ENCODE measurements around the gene DCBLD1. TPM values are rescaled to one million over a fixed set of nuclear protein-coding genes. Genes with fewer than 3 reads are reported as not detected.
A peak's percentile ranks its signal among the peaks of the same experiment; 100 is the strongest.

The DCBLD1 gene
- total and polyA plus RNA-seq, 12 donors: 2.7 to 7.2 (median 4.2) TPM

- peak overlapping the region in 3 of 10 donors; percentile 48 to 67 (median 51) for H3K27ac ChIP-seq
- WGBS, 2 donors: 85 to 92% methylated on average over 4 of the region's 4 CpGs
- H3K27me3 ChIP-seq: no peaks in the 10 kb centered on the region
- ATAC-seq: no peak
- intact Hi-C loops (cut with DNase I): no loop called here
- no peaks in the 10 kb centered on the region for H3K9me3 ChIP-seq
- no peak for TF ChIP-seq CTCF (IDR thresholded peaks at IDR 0.05)
- no peak overlapping the region for H3K4me3 ChIP-seq
- H3K4me1 ChIP-seq: peaks cover 0 to 22% (median 4%) of the 10 kb centered on the region in 9 donors
- H3K36me3 ChIP-seq: peaks cover 0 to 45% (median 9%) of the 10 kb centered on the region in 9 donors
- no peak for DNase-seq
Measured at GRCh38 chr6:117536317-117536716, 53.8 kb downstream of the DCBLD1 start.

GRCh38 chr6:117538615-117539014, 56.1 kb downstream of the DCBLD1 start:
- Histone ChIP-seq H3K27me3 (no peaks in the 10 kb centered on the region), H3K36me3 (peaks cover 0 to 57% (median 9%) of the 10 kb centered on the region in 9 donors), H3K27ac (no peak overlapping the region), H3K9me3 (no peaks in the 10 kb centered on the region), H3K4me3 (no peak overlapping the region), H3K4me1 (peaks cover 0 to 22% (median 4%) of the 10 kb centered on the region in 9 donors)
- DNase-seq (no peak), ATAC-seq (no peak)
- no peak for TF ChIP-seq CTCF (IDR thresholded peaks at IDR 0.05)
- intact Hi-C loops (cut with DNase I): no loop called here
- 93 to 95% methylated on average over 9 of the region's 9 CpGs for WGBS, 2 donors

- H3K4me1 ChIP-seq: peaks cover 0 to 4% (median 0%) of the 10 kb centered on the region in 9 donors
- H3K4me3 ChIP-seq: no peak overlapping the region
- TF ChIP-seq CTCF (IDR thresholded peaks at IDR 0.05): no peak
- DNase-seq (no peak), ATAC-seq (no peak)
- intact Hi-C loops (cut with DNase I): loop anchor here in 2 of 10 donors (10.0 kb wide), 1 partner anchor 56 kb away; the partner anchor contains the start of gene DCBLD1 (in 2 of the 2)
- WGBS, 2 donors: 95 to 99% methylated on average over 8 of the region's 8 CpGs
- no peak overlapping the region for H3K27ac ChIP-seq
- no peaks in the 10 kb centered on the region for H3K27me3 ChIP-seq
- no peaks in the 10 kb centered on the region for H3K9me3 ChIP-seq
- H3K36me3 ChIP-seq: peaks cover 0 to 78% (median 12%) of the 10 kb centered on the region in 9 donors
Measured at GRCh38 chr6:117540670-117541069, 58.2 kb downstream of the DCBLD1 start.

- Histone ChIP-seq H3K9me3 (no peaks in the 10 kb centered on the region), H3K36me3 (peaks cover 0 to 89% (median 12%) of the 10 kb centered on the region in 9 donors), H3K4me3 (no peak overlapping the region), H3K27ac (no peak overlapping the region), H3K27me3 (no peaks in the 10 kb centered on the region), H3K4me1 (peaks cover 0 to 3% (median 0%) of the 10 kb centered on the region in 9 donors)
- ATAC-seq (no peak), DNase-seq (no peak)
- WGBS, 2 donors: 74 to 80% methylated on average over 3 of the region's 3 CpGs
- intact Hi-C loops (cut with DNase I): loop anchor here in 2 of 10 donors (10.0 kb wide), 1 partner anchor 58 kb away; the partner anchor contains the start of gene DCBLD1 (in 2 of the 2)
- no peak for TF ChIP-seq CTCF (IDR thresholded peaks at IDR 0.05)
Measured at GRCh38 chr6:117542493-117542892, 60.0 kb downstream of the DCBLD1 start.

Measured in heart right ventricle (tissue), 16 donors.